ENCODE results near the gene NEU3.
"Not testable (repeated sequence)": the region's sequence is repeated elsewhere in the genome, so short reads cannot be mapped to it uniquely, and the experiment has no call there.

The NEU3 gene

DNA sequence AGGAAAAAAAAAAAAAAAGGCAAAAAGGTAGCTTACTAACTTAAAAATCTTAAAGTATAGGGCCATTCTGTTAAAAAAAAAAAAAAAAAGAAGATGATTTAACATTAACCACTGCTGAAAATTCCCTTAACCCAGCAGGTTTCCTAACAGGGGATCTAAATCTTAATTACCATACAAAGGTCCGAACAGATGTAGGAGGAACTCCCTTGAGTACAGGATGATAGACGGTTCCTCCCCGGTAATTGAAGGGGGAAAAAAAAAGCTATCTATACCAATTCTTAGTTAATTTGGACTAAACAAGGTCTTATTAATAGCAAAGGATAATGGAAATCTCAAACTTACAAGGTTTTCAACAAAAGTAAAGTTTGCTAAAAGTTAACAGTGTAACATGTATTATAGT lies 53.1 kb downstream of the NEU3 start:
- not testable (repeated sequence) for H3K9ac ChIP-seq (ENCODE audit: low read length); H3K36me3 ChIP-seq (ENCODE audit: control insufficient read depth, insufficient read depth, low read length); H3K27me3 ChIP-seq (ENCODE audit: control insufficient read depth, insufficient read depth, low read length); H3K27ac ChIP-seq (ENCODE audit: low read depth, low read length); H3K9me3 ChIP-seq (ENCODE audit: control insufficient read depth, insufficient read depth, low read depth, low read length); H3K4me3 ChIP-seq (ENCODE audit: low read depth, low read length)
- peaks cover 14% of the 10 kb centered on the region; the same call in 1 of the 2 replicates for H3K4me1 ChIP-seq (ENCODE audit: control insufficient read depth, insufficient read depth, low read length)

DNA sequence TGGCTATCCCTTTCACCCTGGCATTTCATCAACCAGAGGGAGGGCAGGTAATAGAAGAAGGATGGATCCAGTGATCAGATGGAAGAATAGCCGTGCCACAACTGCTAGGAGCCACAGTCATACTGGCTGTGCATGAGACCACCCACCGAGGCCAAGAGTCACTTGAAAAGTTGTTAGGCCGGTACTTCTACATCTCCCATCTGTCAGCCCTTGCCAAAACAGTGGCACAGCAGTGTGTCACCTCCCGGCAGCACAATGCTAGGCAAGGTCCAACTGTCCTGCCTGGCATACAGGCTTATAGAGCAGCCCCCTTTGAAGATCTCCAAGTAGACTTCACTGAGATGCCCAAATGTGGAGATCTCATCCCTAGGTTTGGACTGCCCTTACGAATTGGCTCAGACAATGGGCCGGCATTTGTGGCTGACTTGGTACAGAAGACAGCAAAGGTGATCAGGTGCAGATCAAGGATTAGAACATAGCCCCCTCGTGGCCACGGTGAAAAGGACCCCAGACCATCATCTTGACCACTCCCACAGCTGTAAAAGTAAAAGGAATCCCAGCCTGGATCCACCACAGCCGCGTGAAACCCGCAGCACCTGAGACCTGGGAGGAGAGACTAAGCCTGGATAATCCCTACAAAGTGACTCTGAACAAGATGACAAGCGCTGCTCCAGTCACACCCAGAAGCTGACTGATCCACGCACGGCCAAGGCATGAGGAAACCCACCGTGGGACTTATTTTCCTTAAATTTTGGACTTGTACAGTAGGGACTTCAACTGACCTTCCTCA lies 55.8 kb downstream of the NEU3 start:
- H3K9me3 ChIP-seq (ENCODE audit: control insufficient read depth, insufficient read depth, low read depth, low read length); H3K27me3 ChIP-seq (ENCODE audit: control insufficient read depth, insufficient read depth, low read length); H3K4me3 ChIP-seq (ENCODE audit: low read depth, low read length); H3K9ac ChIP-seq (ENCODE audit: low read length); H3K36me3 ChIP-seq (ENCODE audit: control insufficient read depth, insufficient read depth, low read length); H3K27ac ChIP-seq (ENCODE audit: low read depth, low read length): not testable (repeated sequence)
- peaks cover 19% of the 10 kb centered on the region; the same call in 1 of the 2 replicates for H3K4me1 ChIP-seq (ENCODE audit: control insufficient read depth, insufficient read depth, low read length)

DNA sequence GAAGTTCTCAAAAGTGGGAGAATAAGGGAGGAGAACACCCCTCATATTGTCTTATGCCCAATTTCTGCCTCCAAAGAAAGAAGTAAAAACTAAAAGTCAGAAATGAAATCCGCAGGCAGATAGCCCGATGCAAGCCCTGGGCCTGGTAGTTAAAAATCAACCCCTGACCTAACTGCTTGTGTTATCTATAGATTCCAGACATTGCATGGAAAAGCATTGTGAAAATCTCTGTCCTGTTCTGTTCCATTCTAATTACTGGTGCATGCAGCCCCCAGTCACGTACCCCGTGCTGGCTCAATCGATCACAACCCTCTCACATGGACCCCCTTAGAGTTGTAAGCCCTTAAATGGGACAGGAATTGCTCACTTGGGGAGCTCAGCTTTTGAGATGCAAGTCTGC lies 57.9 kb downstream of the NEU3 start:
- H3K4me3 ChIP-seq (ENCODE audit: low read depth, low read length); H3K27me3 ChIP-seq (ENCODE audit: control insufficient read depth, insufficient read depth, low read length); H3K27ac ChIP-seq (ENCODE audit: low read depth, low read length): not testable (repeated sequence)

DNA sequence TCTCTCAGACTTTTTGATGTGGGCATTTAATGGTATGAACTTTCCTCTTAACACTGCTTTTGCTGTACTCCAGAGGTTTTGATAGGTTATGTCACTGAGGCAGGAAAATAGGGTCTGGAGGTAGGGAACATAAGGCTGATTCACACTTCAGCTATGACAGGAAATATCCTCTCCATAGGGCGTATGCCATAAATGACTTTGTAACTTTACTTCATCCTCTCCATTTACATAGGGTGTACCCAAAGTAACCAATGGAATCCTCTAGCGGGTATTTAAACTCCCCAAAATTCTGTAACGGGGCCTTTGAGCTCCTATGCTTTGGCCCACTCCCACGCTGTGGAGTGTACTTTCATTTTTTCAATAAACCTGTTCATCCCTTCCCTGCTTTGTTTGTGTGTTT lies 58.5 kb downstream of the NEU3 start:
- no peaks in the 10 kb centered on the region for H3K36me3 ChIP-seq (ENCODE audit: control insufficient read depth, insufficient read depth, low read length)
- no peak overlapping the region for H3K4me3 ChIP-seq (ENCODE audit: low read depth, low read length)
- H3K9me3 ChIP-seq (ENCODE audit: control insufficient read depth, insufficient read depth, low read depth, low read length): peaks cover 10% of the 10 kb centered on the region; the same call in 1 of the 2 replicates
- H3K9ac ChIP-seq (ENCODE audit: low read length): no peak overlapping the region
- no peak overlapping the region for H3K27ac ChIP-seq (ENCODE audit: low read depth, low read length)
- H3K27me3 ChIP-seq (ENCODE audit: control insufficient read depth, insufficient read depth, low read length): no peaks in the 10 kb centered on the region; the same call in 1 of the 2 replicates
- H3K4me1 ChIP-seq (ENCODE audit: control insufficient read depth, insufficient read depth, low read length): peaks cover 19% of the 10 kb centered on the region; the same call in 1 of the 2 replicates

More for the DNA sequence above, 57.9 kb downstream of the NEU3 start:
- H3K9ac ChIP-seq (ENCODE audit: low read length); H3K36me3 ChIP-seq (ENCODE audit: control insufficient read depth, insufficient read depth, low read length); H3K9me3 ChIP-seq (ENCODE audit: control insufficient read depth, insufficient read depth, low read depth, low read length): not testable (repeated sequence)
- peaks cover 19% of the 10 kb centered on the region; the same call in 1 of the 2 replicates for H3K4me1 ChIP-seq (ENCODE audit: control insufficient read depth, insufficient read depth, low read length)

DNA sequence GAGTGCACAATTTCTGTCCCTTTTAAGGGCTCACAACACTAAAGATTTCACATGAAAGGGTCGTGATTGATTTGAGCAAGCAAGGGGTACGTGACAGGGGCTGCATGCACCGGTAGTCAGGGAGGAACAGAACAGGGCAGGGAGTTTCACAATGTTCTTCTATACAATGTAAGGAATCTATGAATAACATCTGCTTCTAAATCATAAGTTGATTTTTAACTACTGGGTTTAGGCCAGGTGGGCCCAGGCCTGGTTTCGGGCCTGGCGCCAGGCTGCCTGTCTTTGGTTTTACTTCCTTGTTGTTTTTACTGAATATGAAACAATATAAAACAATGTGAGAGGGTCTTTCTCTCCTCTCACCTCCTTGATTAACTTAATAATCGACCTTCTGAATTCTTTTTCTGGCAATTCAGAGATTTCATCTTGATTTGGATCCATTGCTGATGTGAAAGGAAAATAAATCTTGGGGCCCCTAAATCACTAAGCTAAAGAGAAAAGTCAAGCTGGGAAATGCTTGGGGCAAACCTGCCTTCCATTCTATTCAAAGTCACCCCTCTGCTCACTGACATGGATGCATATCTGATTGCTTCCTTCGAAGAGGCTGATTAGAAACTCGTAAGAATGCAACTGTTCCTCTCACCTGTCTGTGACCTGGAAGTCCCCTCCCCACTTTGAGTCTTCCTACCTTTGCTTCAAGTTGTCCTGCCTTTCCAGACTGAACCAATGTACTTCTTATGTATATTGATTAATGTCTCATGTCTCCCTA lies 61.0 kb downstream of the NEU3 start:
- not testable (repeated sequence) for H3K27me3 ChIP-seq (ENCODE audit: control insufficient read depth, insufficient read depth, low read length); H3K9ac ChIP-seq (ENCODE audit: low read length); H3K4me3 ChIP-seq (ENCODE audit: low read depth, low read length); H3K36me3 ChIP-seq (ENCODE audit: control insufficient read depth, insufficient read depth, low read length); H3K27ac ChIP-seq (ENCODE audit: low read depth, low read length)
- Histone ChIP-seq H3K9me3 (ENCODE audit: control insufficient read depth, insufficient read depth, low read depth, low read length) (peaks cover 24% of the 10 kb centered on the region; the same call in 1 of the 2 replicates), H3K4me1 (ENCODE audit: control insufficient read depth, insufficient read depth, low read length) (peaks cover 16% of the 10 kb centered on the region; the same call in 1 of the 2 replicates)

DNA sequence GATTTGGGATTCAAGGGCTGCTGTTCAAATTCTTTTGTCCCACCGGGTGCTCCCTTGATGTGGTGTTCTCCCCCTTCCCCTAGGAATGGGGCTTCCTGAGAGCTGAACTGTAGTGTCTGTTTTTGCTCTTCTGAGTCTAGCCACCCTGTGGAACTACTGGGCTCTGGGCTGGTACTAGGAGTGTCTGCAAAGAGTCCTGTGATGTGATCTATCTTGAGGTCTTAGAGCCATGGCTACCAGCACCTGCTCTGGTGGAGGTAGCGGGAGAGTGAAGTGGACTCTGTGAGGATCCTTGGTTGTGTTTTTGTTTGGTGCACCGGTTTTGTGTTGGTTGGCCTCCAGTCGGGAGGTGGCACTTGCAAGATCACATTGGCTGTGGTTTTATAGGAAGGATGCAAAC lies 61.8 kb downstream of the NEU3 start:
- Histone ChIP-seq H3K9me3 (ENCODE audit: control insufficient read depth, insufficient read depth, low read depth, low read length) (peaks cover 24% of the 10 kb centered on the region; the same call in 1 of the 2 replicates), H3K4me1 (ENCODE audit: control insufficient read depth, insufficient read depth, low read length) (0 out of 2 replicates have a peak, but pooled peaks cover 9% of the 10 kb centered on the region), H3K4me3 (ENCODE audit: low read depth, low read length) (no peak overlapping the region), H3K27ac (ENCODE audit: low read depth, low read length) (no peak overlapping the region), H3K9ac (ENCODE audit: low read length) (no peak overlapping the region), H3K27me3 (ENCODE audit: control insufficient read depth, insufficient read depth, low read length) (no peaks in the 10 kb centered on the region), H3K36me3 (ENCODE audit: control insufficient read depth, insufficient read depth, low read length) (no peaks in the 10 kb centered on the region)

DNA sequence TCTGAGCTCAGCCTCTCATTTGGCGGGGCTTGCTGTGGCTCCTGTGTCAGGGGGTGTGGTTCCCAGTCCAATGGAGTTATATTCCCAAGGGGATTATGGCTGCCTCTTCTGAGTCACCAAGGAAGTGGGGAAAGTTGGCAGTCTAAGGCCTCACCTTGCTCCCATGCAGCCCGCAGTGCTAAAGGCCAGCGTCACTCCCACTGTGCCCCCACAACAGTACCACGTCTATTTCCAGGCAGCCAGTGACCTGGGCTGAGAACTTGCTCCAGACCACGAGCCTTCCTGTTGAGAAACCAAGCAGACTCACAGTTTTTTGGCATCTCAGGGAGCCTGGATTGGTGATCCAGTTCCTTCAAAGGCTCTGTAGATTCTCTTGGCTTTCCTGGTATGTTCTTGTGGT lies 62.3 kb downstream of the NEU3 start:
- Histone ChIP-seq H3K9ac (ENCODE audit: low read length) (no peak overlapping the region), H3K27ac (ENCODE audit: low read depth, low read length) (no peak overlapping the region), H3K4me1 (ENCODE audit: control insufficient read depth, insufficient read depth, low read length) (0 out of 2 replicates have a peak, but pooled peaks cover 6% of the 10 kb centered on the region)

DNA sequence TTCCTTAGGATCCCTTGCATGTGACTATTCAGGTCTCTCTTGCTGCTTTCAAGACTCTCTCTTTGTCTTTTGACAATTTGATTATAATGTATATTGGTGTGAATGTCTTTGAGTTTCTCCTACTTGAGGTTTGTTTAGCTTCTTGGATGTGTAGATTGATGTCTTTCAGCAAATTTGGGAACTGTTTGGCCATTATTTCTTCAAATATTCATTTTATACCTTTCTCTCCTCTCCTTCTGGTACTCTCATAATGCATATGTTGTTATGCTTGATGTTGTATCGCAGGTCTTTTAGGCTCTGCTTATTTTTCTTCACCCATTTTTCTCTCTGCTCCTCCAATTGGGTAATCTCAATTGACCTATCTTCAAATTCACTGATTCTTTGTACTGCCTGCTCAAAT lies 63.7 kb downstream of the NEU3 start:
- Histone ChIP-seq H3K9me3 (ENCODE audit: control insufficient read depth, insufficient read depth, low read depth, low read length) (peaks cover 24% of the 10 kb centered on the region; the same call in 1 of the 2 replicates), H3K27me3 (ENCODE audit: control insufficient read depth, insufficient read depth, low read length) (no peaks in the 10 kb centered on the region), H3K36me3 (ENCODE audit: control insufficient read depth, insufficient read depth, low read length) (no peaks in the 10 kb centered on the region), H3K4me3 (ENCODE audit: low read depth, low read length) (no peak overlapping the region), H3K4me1 (ENCODE audit: control insufficient read depth, insufficient read depth, low read length) (no peaks in the 10 kb centered on the region), H3K9ac (ENCODE audit: low read length) (no peak overlapping the region), H3K27ac (ENCODE audit: low read depth, low read length) (no peak overlapping the region)

More for the DNA sequence above, 62.3 kb downstream of the NEU3 start:
- H3K9me3 ChIP-seq (ENCODE audit: control insufficient read depth, insufficient read depth, low read depth, low read length): peaks cover 24% of the 10 kb centered on the region; the same call in 1 of the 2 replicates
- no peaks in the 10 kb centered on the region for H3K36me3 ChIP-seq (ENCODE audit: control insufficient read depth, insufficient read depth, low read length)
- H3K4me3 ChIP-seq (ENCODE audit: low read depth, low read length): no peak overlapping the region
- no peaks in the 10 kb centered on the region for H3K27me3 ChIP-seq (ENCODE audit: control insufficient read depth, insufficient read depth, low read length)

DNA sequence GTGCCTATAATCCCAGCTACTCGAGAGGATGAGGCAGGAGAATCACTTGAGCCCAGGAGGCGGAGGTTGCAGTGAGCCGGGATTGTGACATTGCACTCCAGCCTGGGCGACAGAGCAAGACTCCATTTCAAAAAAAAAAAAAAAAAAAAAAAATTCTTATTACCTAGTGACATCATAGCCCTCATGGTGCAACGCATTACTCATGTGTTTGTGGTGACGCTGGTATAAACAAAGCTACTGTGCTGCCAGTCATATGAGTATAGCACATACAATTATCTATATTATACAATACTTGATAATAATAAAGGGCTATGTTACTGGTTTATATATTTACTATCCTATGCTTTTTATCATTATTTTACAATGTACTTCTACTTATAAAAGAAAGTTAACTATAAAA lies 66.8 kb downstream of the NEU3 start:
- Histone ChIP-seq H3K9ac (ENCODE audit: low read length) (no peak overlapping the region), H3K27ac (ENCODE audit: low read depth, low read length) (no peak overlapping the region), H3K36me3 (ENCODE audit: control insufficient read depth, insufficient read depth, low read length) (no peaks in the 10 kb centered on the region), H3K4me3 (ENCODE audit: low read depth, low read length) (no peak overlapping the region), H3K4me1 (ENCODE audit: control insufficient read depth, insufficient read depth, low read length) (no peaks in the 10 kb centered on the region), H3K9me3 (ENCODE audit: control insufficient read depth, insufficient read depth, low read depth, low read length) (peaks cover 24% of the 10 kb centered on the region; the same call in 1 of the 2 replicates), H3K27me3 (ENCODE audit: control insufficient read depth, insufficient read depth, low read length) (no peaks in the 10 kb centered on the region)

DNA sequence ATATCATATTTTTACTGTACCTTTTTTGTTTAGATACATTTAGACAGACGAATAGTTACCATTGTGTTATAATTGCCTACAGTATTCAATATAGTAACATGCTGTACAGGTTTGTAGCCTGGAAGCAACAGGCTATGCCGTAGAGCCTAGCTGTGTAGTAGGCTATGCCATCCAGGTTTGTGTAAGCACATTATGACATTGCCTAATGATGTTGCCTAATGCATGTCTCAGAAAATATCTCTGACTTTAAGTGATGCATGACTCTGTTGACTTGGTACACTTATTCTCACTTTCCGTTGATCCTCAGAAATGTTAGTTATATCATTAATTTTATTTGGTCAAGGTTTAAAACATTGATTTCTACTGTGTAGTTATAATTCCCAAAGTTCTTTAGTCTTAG lies 68.1 kb downstream of the NEU3 start:
- no peaks in the 10 kb centered on the region for H3K36me3 ChIP-seq (ENCODE audit: control insufficient read depth, insufficient read depth, low read length)
- no peak overlapping the region for H3K27ac ChIP-seq (ENCODE audit: low read depth, low read length)
- H3K4me3 ChIP-seq (ENCODE audit: low read depth, low read length): no peak overlapping the region

DNA sequence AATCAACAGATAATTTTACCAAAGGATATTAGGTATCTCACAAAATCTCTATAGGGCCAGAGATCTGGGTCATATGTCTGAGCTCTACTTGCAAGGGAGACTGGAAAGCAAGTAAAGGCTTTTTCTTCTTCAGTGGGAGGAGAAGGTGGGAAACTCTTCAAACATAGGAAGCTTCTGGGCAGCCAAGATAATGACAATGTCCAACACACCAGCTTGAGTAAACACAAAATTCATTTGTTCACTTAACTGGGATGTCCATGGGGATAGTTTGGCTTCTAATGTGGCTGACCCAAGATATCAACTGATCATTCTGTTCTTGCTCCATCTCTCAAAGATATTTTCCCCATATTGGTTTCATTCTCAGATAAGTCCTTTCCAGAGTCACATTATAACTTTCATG lies 70.6 kb downstream of the NEU3 start:
- H3K9me3 ChIP-seq (ENCODE audit: control insufficient read depth, insufficient read depth, low read depth, low read length): peaks cover 3% of the 10 kb centered on the region; the same call in 1 of the 2 replicates
- H3K27me3 ChIP-seq (ENCODE audit: control insufficient read depth, insufficient read depth, low read length): no peaks in the 10 kb centered on the region
- H3K4me3 ChIP-seq (ENCODE audit: low read depth, low read length): no peak overlapping the region
- no peak overlapping the region for H3K9ac ChIP-seq (ENCODE audit: low read length)
- H3K4me1 ChIP-seq (ENCODE audit: control insufficient read depth, insufficient read depth, low read length): no peaks in the 10 kb centered on the region
- no peaks in the 10 kb centered on the region for H3K36me3 ChIP-seq (ENCODE audit: control insufficient read depth, insufficient read depth, low read length)
- H3K27ac ChIP-seq (ENCODE audit: low read depth, low read length): no peak overlapping the region

More for the DNA sequence above, 68.1 kb downstream of the NEU3 start:
- peaks cover 17% of the 10 kb centered on the region; the same call in 1 of the 2 replicates for H3K9me3 ChIP-seq (ENCODE audit: control insufficient read depth, insufficient read depth, low read depth, low read length)
- no peaks in the 10 kb centered on the region for H3K4me1 ChIP-seq (ENCODE audit: control insufficient read depth, insufficient read depth, low read length)
- H3K27me3 ChIP-seq (ENCODE audit: control insufficient read depth, insufficient read depth, low read length): no peaks in the 10 kb centered on the region
- H3K9ac ChIP-seq (ENCODE audit: low read length): no peak overlapping the region
